ENCODE data around the gene COLEC12. TPM values are rescaled to one million over a fixed set of nuclear protein-coding genes. Genes with fewer than 3 reads are reported as not detected.

Gene COLEC12
- polyA plus RNA-seq, 3 donors = 0.21 to 0.47 (median 0.35) TPM

DNA sequence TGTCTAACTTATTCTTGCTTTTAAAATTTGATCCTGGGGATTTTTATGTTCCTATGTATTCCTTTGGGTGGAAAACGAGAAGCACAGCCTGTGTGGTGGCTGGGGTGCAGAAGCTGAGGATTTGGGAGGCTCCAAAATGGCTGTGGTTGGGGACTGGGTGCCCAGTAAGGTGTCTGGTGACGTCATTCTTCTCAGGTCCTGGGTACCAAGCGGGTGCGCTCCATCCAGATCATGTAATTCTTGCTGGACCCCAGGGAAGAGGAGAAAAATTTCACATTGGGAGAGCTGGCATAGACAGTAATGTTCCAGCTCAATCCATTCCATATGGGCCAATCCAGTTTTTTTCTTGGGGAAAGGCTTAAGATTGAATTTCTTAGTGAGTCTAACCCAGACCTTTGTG is 171.6 kb downstream of the COLEC12 start:
- WGBS (ENCODE audit: insufficient coverage) = 100% methylated on average over 1 of the region's 4 CpGs
- DNase-seq = no peak
- Histone ChIP-seq H3K9ac (ENCODE audit: insufficient read depth, low read length, poor library complexity, severe bottlenecking) (no peak overlapping the region), H3K27ac (ENCODE audit: low read depth in 1 of 2, low read length in 2 of 2) (no peak overlapping the region), H3K79me2 (ENCODE audit: insufficient read depth, low read length) (no peaks in the 10 kb centered on the region), H3K4me2 (replicated peaks; ENCODE audit: extremely low read depth, low read length, poor library complexity, severe bottlenecking) (no peak overlapping the region), H4K20me1 (ENCODE audit: insufficient read depth, low read length) (no peaks in the 10 kb centered on the region), H3K27me3 (ENCODE audit: control insufficient read depth in 2 of 2, insufficient read depth in 2 of 2, low read length in 2 of 2) (no peaks in the 10 kb centered on the region), H3K4me1 (ENCODE audit: control insufficient read depth in 1 of 2, insufficient read depth in 2 of 2, low read length in 2 of 2) (peaks cover 17 to 21% of the 10 kb centered on the region in 2 donors), H3K9me3 (replicated peaks in 1 of 2; ENCODE audit: control insufficient read depth in 1 of 2, insufficient read depth in 1 of 2, low read length in 2 of 2) (no peaks in the 10 kb centered on the region), H3K36me3 (replicated peaks in 1 of 2; ENCODE audit: control insufficient read depth in 1 of 2, insufficient read depth in 2 of 2, low read length in 2 of 2) (no peaks in the 10 kb centered on the region), H3K4me3 (replicated peaks in 1 of 3; ENCODE audit: low read depth in 2 of 3, low read length in 3 of 3) (no peak overlapping the region), H2AFZ (ENCODE audit: insufficient read depth, low read depth, low read length, poor library complexity, severe bottlenecking) (no peak overlapping the region)
- H3K4me1 Mint-ChIP-seq = peaks cover 18% of the 10 kb centered on the region
- H3K4me3 Mint-ChIP-seq = no peak overlapping the region
- H3K36me3 Mint-ChIP-seq = no peaks in the 10 kb centered on the region
- intact Hi-C loops (cut with micrococcal nuclease) = loop anchor here in 1 of 2 donors (10.0 kb wide), 1 partner anchor 46 kb away; no protein-coding TSS in a partner anchor
- no peak overlapping the region for H3K27ac Mint-ChIP-seq
- peaks cover 0 to 4% (median 3%) of the 10 kb centered on the region in 3 donors for H3K27me3 Mint-ChIP-seq (ENCODE audit: low read depth in 3 of 3)
- peaks cover 0 to 2% (median 0%) of the 10 kb centered on the region in 7 donors for H3K9me3 Mint-ChIP-seq
- TF ChIP-seq CTCF (IDR thresholded peaks at IDR 0.05) = no peak

DNA sequence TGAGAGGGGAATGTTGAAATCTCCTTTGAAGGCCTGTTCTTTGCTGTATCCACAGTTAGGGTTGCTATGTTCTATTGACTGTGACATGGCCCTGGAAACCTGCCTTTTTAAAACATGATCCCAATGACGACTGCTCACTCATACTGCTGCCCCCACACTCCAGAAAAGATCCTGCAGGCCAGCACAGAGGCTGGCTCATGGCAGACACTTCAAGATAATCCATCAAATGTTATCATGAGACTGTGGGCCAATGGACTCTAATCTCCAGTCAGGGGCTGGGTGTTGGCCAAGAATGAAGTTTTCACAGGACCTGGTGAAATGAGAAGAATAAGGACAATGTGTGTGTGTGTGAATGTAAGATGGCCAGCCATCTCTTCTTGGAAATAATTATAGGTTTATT is 173.7 kb downstream of the COLEC12 start:
- no peak for TF ChIP-seq CTCF (IDR thresholded peaks at IDR 0.05)
- peaks cover 3 to 4% (median 4%) of the 10 kb centered on the region in 3 donors for H3K27me3 Mint-ChIP-seq (ENCODE audit: low read depth in 3 of 3)
- no peaks in the 10 kb centered on the region for H3K36me3 ChIP-seq (replicated peaks in 1 of 2; ENCODE audit: control insufficient read depth in 1 of 2, insufficient read depth in 2 of 2, low read length in 2 of 2)
- no peak overlapping the region for H2AFZ ChIP-seq (ENCODE audit: insufficient read depth, low read depth, low read length, poor library complexity, severe bottlenecking)
- H3K27me3 ChIP-seq (ENCODE audit: control insufficient read depth in 2 of 2, insufficient read depth in 2 of 2, low read length in 2 of 2) = no peaks in the 10 kb centered on the region
- intact Hi-C loops (cut with micrococcal nuclease) = loop anchor here in 1 of 2 donors (10.0 kb wide), 1 partner anchor 48 kb away; no protein-coding TSS in a partner anchor
- H3K9ac ChIP-seq (ENCODE audit: insufficient read depth, low read length, poor library complexity, severe bottlenecking) = no peak overlapping the region
- no peak overlapping the region for H3K4me3 Mint-ChIP-seq
- peaks cover 0 to 2% of the 10 kb centered on the region in 2 donors for H3K36me3 Mint-ChIP-seq
- no peak overlapping the region for H3K4me2 ChIP-seq (replicated peaks; ENCODE audit: extremely low read depth, low read length, poor library complexity, severe bottlenecking)
- no peaks in the 10 kb centered on the region for H3K9me3 ChIP-seq (replicated peaks in 1 of 2; ENCODE audit: control insufficient read depth in 1 of 2, insufficient read depth in 1 of 2, low read length in 2 of 2)
- no peak overlapping the region for H3K27ac Mint-ChIP-seq
- no peak overlapping the region for H3K4me3 ChIP-seq (replicated peaks in 1 of 3; ENCODE audit: low read depth in 2 of 3, low read length in 3 of 3)
- no CpG with 5 or more reads among the region's 1 CpG for WGBS (ENCODE audit: insufficient coverage)
- no peak for DNase-seq
- H3K4me1 Mint-ChIP-seq = peaks cover 29% of the 10 kb centered on the region
- no peaks in the 10 kb centered on the region for H3K79me2 ChIP-seq (ENCODE audit: insufficient read depth, low read length)
- H3K4me1 ChIP-seq (ENCODE audit: control insufficient read depth in 1 of 2, insufficient read depth in 2 of 2, low read length in 2 of 2) = peaks cover 31 to 36% of the 10 kb centered on the region in 2 donors
- no peaks in the 10 kb centered on the region for H3K9me3 Mint-ChIP-seq
- no peak overlapping the region for H3K27ac ChIP-seq (ENCODE audit: low read depth in 1 of 2, low read length in 2 of 2)
- H4K20me1 ChIP-seq (ENCODE audit: insufficient read depth, low read length) = no peaks in the 10 kb centered on the region

Data from CD14-positive monocyte (primary cell).